RPMI7951 (cell line): ENCODE data around the gene THAP8. TPM values are rescaled to one million over a fixed set of nuclear protein-coding genes. Genes with fewer than 3 reads are reported as not detected.

Experiments used
- DNase-seq: peaks from one replicate; pipeline ENCODE4 v3.0.0-alpha.2; 2012; ENCODE audit warnings: low read depth
- total RNA-seq: library from RNA; depleted of rRNA; stranded (reverse); fragments of >200 nt; shearing (Covaris generic); gene quantifications from 2 replicates; pipeline ENCODE4 v1.2.3, GENCODE V29; 2014

Gene THAP8
- total RNA-seq, 1 experiment from 2014 or later = 5.9 TPM

- DNase-seq = peak; percentile 67
Observed at GRCh38 chr19:36030264-36031148, 23.6 kb downstream of the THAP8 start.

GRCh38 chr19:36028313-36029041, 25.6 kb downstream of the THAP8 start:
- DNase-seq = no peak

DNA sequence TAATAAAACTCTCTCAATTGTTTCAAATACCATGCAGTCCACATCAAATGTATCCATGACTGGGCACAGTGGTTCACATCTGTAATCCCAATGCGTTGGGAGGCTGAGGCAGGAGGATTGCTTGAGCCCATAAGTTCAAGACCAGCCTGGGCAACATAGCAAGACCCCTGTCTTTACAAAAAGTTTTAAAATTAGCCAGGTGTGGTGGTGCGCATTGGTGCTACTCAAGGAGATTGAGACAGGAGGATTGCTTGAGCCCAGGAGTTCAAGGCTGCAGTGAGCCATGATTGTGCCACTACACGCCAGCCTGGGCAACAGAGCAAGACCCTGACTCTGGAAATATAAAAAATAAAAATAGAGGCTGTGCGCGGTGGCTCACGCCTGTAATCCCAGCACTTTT, 26.4 kb downstream of the THAP8 start:
- DNase-seq = no peak

- no peak for DNase-seq
Observed at GRCh38 chr19:36026091-36026876, 27.8 kb downstream of the THAP8 start.

GRCh38 chr19:36025541-36025940, 28.5 kb downstream of the THAP8 start:
- DNase-seq = no peak

GRCh38 chr19:36023432-36023831, 30.7 kb downstream of the THAP8 start:
- DNase-seq = no peak

- DNase-seq = no peak
Observed at GRCh38 chr19:36019061-36019670, 34.9 kb downstream of the THAP8 start.

DNA sequence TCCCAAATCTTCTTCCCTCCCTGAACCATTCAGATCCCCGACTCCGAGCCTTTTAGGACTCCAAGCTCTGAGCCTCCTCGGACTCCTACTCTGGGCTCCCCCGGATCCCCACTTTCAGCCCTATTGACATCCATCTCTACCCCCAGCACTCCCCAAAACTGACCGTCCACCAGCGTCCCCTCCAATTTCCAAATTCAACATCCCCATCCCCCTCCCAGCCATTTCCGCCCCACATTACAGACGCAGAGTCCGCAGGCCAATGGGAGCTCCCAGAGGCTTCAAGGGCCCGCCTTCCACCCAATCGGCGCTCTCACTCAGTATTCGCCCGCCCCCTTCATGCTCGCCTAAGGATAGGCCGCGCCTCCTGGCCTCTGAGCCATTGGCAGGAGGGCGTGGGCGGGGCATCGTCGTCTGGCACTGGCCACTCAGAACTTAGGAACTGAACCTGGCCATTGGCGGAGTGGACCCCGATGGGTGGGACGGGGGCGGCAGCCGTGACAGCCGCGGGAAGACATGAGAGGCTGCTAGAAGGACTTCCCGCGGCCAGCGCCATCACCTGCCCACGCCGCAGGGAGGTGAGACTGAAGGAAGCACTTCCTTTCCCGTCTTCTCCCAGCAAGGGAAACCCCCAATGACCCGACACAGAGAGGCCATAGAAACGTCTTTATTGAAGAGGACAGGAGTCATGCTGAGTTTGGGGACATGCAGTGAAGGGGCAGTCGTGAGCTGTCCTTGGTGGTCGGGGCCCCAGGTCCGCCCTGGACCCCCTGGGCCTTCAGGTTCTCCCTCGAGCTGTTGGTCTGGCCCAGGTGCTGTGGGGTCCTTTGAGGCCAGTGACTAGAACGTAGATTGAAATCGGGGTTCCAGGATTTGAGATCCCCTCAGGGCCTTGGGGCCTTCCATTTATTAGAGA, 39.8 kb downstream of the THAP8 start, which contains the start of gene ALKBH6:
ALKBH6 (minus strand) TSS at position 202 of the 913 bp plus-strand sequence. CDS start 816 bp downstream, outside the sequence.
- DNase-seq = peak; percentile 99

GRCh38 chr19:36013280-36014011, 40.6 kb downstream of the THAP8 start:
- no peak for DNase-seq

DNA sequence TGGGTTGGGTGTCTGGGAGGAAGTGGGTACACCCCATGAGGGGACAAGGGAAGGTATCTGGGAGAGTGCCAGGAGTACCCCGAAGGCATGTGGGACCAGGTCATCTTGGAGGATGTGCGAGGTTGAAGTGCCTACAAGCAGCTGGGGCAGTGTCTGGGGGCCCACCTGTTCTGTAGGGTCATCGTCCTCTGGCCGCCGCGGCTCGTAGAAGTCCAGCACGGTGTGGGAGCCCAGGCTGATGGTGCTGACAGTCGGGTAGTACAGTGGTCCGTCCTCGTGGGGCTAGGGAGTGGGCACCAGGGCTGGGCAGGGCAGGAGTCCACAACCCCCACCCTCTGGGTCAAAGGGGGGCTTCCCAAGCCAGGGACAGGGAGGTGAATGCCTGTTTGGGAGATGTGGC, 43.7 kb downstream of the THAP8 start:
- DNase-seq = no peak

- no peak for DNase-seq
Observed at GRCh38 chr19:36009633-36010379, 44.3 kb downstream of the THAP8 start.

- DNase-seq = peak; percentile 67
Observed at GRCh38 chr19:36009220-36009619, 44.9 kb downstream of the THAP8 start.

DNA sequence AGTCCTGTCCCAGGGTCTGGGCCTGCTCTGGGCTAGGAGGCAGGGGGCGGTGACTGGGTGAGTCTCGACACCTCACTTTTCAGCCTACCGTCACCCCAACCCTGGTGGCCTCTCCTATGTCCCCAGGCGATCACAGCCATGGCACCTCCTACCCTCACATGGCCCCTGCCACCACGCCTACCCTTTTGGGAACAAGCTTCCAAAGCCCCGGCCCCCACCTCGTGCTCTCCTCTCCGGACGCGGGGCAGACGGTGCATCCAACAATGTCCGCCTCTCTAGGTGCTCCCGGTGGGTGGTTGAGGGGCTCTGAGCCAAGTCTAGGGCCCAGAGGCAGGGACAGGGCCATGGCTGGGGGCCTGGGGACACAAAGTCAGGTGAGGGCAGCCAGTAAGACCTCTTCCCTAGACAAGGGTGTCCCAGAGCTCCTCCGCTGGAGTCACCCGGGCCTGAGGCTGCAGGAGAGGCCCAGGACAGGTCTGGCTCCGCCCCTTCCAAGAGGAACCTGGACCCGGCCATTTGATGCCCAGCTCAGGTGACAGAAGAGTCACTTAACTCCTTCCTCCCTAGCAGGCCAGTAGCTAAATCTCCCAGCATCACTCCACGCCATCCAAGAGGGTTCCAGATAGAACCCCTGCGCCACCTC, 45.6 kb downstream of the THAP8 start, which contains the start of gene SYNE4:
SYNE4 (minus strand) TSS at position 478 of the 643 bp plus-strand sequence; CDS start at position 346, 132 bp downstream.
- DNase-seq = no peak

- no peak for DNase-seq
Observed at GRCh38 chr19:36006955-36007354, 47.1 kb downstream of the THAP8 start.

DNA sequence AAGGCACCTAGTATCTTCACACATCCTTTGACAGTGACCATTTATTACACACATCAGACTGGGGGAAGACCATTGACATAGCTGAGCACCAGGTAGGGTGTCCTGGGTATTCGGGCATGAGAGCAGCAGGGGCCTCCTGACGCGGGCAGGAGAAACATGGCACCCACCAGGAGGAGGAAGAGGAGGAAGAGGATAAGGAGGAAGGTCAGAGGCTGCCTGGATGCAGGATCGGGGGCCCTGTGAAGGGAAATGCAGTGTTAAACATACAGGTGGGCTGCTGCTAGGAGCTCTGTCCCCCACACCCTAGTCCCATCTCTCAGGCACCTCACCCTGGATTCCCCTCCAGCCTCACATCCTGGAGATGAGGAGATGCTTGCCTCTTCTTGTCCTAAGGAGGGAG, 50.8 kb downstream of the THAP8 start:
- DNase-seq = no peak

- DNase-seq = no peak
Observed at GRCh38 chr19:36001605-36002004, 52.5 kb downstream of the THAP8 start.

DNA sequence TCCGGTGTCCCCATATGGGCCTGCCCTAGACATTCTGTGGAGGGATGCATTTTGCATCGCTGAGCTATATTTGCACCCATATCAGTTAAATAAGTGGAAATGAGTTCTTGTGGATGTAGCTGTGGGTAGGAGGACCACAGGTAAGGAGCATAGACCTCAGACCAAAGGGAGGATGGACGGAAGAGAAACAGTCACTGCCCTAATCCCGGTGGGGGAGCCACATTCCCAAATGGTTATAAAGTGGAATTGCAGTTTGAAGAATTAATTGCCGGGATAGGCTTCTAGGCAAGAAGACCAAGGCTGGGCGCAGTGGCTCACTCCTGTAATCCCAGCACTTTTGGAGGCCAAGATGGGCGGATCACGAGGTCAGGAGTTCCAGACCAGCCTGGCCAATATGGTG, 57.3 kb downstream of the THAP8 start:
- DNase-seq = no peak
